Measurements from ENCODE around the gene GPA33. TPM values are rescaled to one million over a fixed set of nuclear protein-coding genes. Genes with fewer than 3 reads are reported as not detected.

Gene GPA33
- total RNA-seq, 1 donor from 2014 or later = not detected

GRCh38 chr1:167116174-167116573, 26.0 kb upstream of the GPA33 start:
- DNase-seq = no peak

GRCh38 chr1:167115655-167116054, 25.5 kb upstream of the GPA33 start:
- no peak for DNase-seq

GRCh38 chr1:167114725-167115124, 24.5 kb upstream of the GPA33 start:
- no peak for DNase-seq

GRCh38 chr1:167111868-167112709, 21.9 kb upstream of the GPA33 start:
- no peak for DNase-seq

- DNase-seq = no peak
These were observed 20.4 kb upstream of the GPA33 start for GRCh38 chr1:167110586-167110985.

GRCh38 chr1:167109125-167109524, 18.9 kb upstream of the GPA33 start:
- DNase-seq = no peak

GRCh38 chr1:167107456-167107855, 17.3 kb upstream of the GPA33 start:
- no peak for DNase-seq

- no peak for DNase-seq
These were observed 15.9 kb upstream of the GPA33 start for GRCh38 chr1:167106119-167106461.

- no peak for DNase-seq
These were observed 15.3 kb upstream of the GPA33 start for GRCh38 chr1:167105271-167106118.

GRCh38 chr1:167104256-167104633, 14.1 kb upstream of the GPA33 start:
- DNase-seq = no peak

- no peak for DNase-seq
These were observed 12.9 kb upstream of the GPA33 start for GRCh38 chr1:167102906-167103573.

- no peak for DNase-seq
These were observed 11.6 kb upstream of the GPA33 start for GRCh38 chr1:167101754-167102153.

- no peak for DNase-seq
These were observed 10.6 kb upstream of the GPA33 start for GRCh38 chr1:167100730-167101129.

- no peak for DNase-seq
These were observed 9.7 kb upstream of the GPA33 start for GRCh38 chr1:167099851-167100250.

- no peak for DNase-seq
These were observed 5.2 kb upstream of the GPA33 start for GRCh38 chr1:167095368-167095767.

GRCh38 chr1:167094690-167095089, 4.5 kb upstream of the GPA33 start:
- no peak for DNase-seq

- DNase-seq = no peak
These were observed 3.8 kb upstream of the GPA33 start, which contains the start of gene STYXL2 for GRCh38 chr1:167093846-167094516. TSS of gene STYXL2 (plus strand) at chr1:167094075. CDS start at chr1:167094850, 775 bp downstream.

- no peak for DNase-seq
These were observed 2.5 kb upstream of the GPA33 start for GRCh38 chr1:167092653-167093052.

- DNase-seq = no peak
These were observed 251 bp downstream of the GPA33 start for GRCh38 chr1:167089939-167090313.

- DNase-seq = no peak
These were observed 1.3 kb downstream of the GPA33 start for GRCh38 chr1:167088746-167089417.

GRCh38 chr1:167086768-167087167, 3.4 kb downstream of the GPA33 start:
- DNase-seq = no peak

- DNase-seq = no peak
These were observed 4.1 kb downstream of the GPA33 start for GRCh38 chr1:167086033-167086432.

All from occipital lobe (tissue), 2 donors.